OCI-LY7 (cell line): ENCODE results near the gene AK9. TPM values are rescaled to one million over a fixed set of nuclear protein-coding genes. Genes with fewer than 3 reads are reported as not detected.

Experiments used
- BruUV-seq: library from RNA; stranded (reverse); fragments of 400-500 nt; replicated peaks from 2 replicates; lab custom pipeline; 2021; lab: Mats Ljungman, UMichigan
- CTCF ChIA-PET: fragments of 300-600 bp; sonication (Branson Sonifier 250); formaldehyde crosslinking; loops from one replicate; lab custom pipeline; 2022; ENCODE audit warnings: antibody characterized with exemption; ENCODE audit not compliant: unreplicated experiment; lab: Charles Lee
- POLR2A ChIA-PET: fragments of 300-600 bp; sonication (Branson Sonifier 250); formaldehyde crosslinking; loops from one replicate; lab custom pipeline; 2022; ENCODE audit warnings: antibody characterized with exemption; lab: Charles Lee
- DNase-seq: peaks from one replicate; pipeline ENCODE4 v3.0.0-alpha.2; 2015; ENCODE audit warnings: low spot score
- H2AFZ ChIP-seq: fragments of 200-600 bp; sonication (generic), shearing (Covaris generic); 2 replicates; pipeline ENCODE4 v1.6.1; 2014; ENCODE audit warnings: mild to moderate bottlenecking, antibody characterized with exemption, low read length, moderate library complexity
- H3K27ac ChIP-seq: fragments of 200-600 bp; sonication (generic); 2 replicates; pipeline ENCODE4 v1.5.1; 2014; ENCODE audit warnings: mixed run types, low read depth, mild to moderate bottlenecking, moderate library complexity, low read length, inconsistent platforms; ENCODE audit not compliant: poor library complexity, severe bottlenecking
- H3K36me3 ChIP-seq: fragments of 200-600 bp; sonication (generic); 2 replicates; pipeline ENCODE4 v1.6.1; 2014; ENCODE audit warnings: mild to moderate bottlenecking, antibody characterized with exemption, low read length, moderate library complexity, mixed read lengths; ENCODE audit not compliant: insufficient read depth
- H3K4me1 ChIP-seq: fragments of 200-600 bp; sonication (generic); 2 replicates; pipeline ENCODE4 v1.5.1; 2014; ENCODE audit warnings: mild to moderate bottlenecking, low read length; ENCODE audit not compliant: insufficient read depth, poor library complexity, severe bottlenecking
- H3K4me2 ChIP-seq: fragments of 200-600 bp; sonication (generic); 2 replicates; pipeline ENCODE4 v1.6.1; 2014; ENCODE audit warnings: mild to moderate bottlenecking, low read length
- H3K4me3 ChIP-seq: fragments of 200-600 bp; sonication (generic); 2 replicates; pipeline ENCODE4 v1.5.1; 2014; ENCODE audit warnings: mild to moderate bottlenecking, low read depth, low read length; ENCODE audit not compliant: poor library complexity, severe bottlenecking
- H3K79me2 ChIP-seq: fragments of 200-600 bp; sonication (generic); 2 replicates; pipeline ENCODE4 v1.6.1; 2016; ENCODE audit warnings: low read depth, mild to moderate bottlenecking, low read length, moderate library complexity, mixed read lengths; ENCODE audit not compliant: insufficient read depth
- H3K9me2 ChIP-seq: fragments of 200-600 bp; sonication (generic); 2 replicates; pipeline ENCODE4 v1.6.1; 2016; ENCODE audit warnings: mild to moderate bottlenecking, low read length, mixed read lengths; ENCODE audit not compliant: insufficient read depth
- H3K9me3 ChIP-seq: fragments of 200-600 bp; sonication (generic); 2 replicates; pipeline ENCODE4 v1.6.1; 2014; ENCODE audit warnings: mild to moderate bottlenecking, mixed run types, low read length, mixed read lengths
- H4K20me1 ChIP-seq: fragments of 200-600 bp; sonication (generic); 2 replicates; pipeline ENCODE4 v1.6.1; 2014; ENCODE audit warnings: mild to moderate bottlenecking, antibody characterized with exemption, low read length, moderate library complexity, mixed read lengths; ENCODE audit not compliant: insufficient read depth
- CTCF ChIP-seq: fragments of 200-600 bp; sonication (generic); conservative IDR thresholded peaks from 2 replicates; pipeline ENCODE4 v1.5.1; 2014; ENCODE audit warnings: mild to moderate bottlenecking, antibody characterized with exemption, low read length, moderate library complexity, mixed read lengths
- EZH2phosphoT487 ChIP-seq: fragments of 200-600 bp; sonication (generic); IDR thresholded peaks from 2 replicates; pipeline ENCODE4 v1.6.1; 2018; ENCODE audit warnings: low read depth, borderline replicate concordance, mild to moderate bottlenecking, mixed run types, antibody characterized with exemption, low read length, moderate library complexity, mixed read lengths
- intact Hi-C: fragments of 100-400 bp; cut with micrococcal nuclease; formaldehyde crosslinking; loops from one replicate; pipeline ENCODE4 v1.10.0; 2022; ENCODE audit not compliant: unreplicated experiment
- total RNA-seq, 2 experiments: library from RNA; depleted of rRNA in 1 of 2; stranded (reverse); fragments of >200 nt in 1 of 2; shearing (Covaris generic) in 1 of 2; gene quantifications; 2 replicates each; pipeline ENCODE4 v1.2.3, GENCODE V29; 2014 to 2022

Gene AK9
- total RNA-seq, 2 experiments from 2014 or later, result 4.9 to 6.7 TPM

- Histone ChIP-seq H3K27ac (no peak overlapping the region), H3K9me3 (no peaks in the 10 kb centered on the region), H4K20me1 (peaks cover 18% of the 10 kb centered on the region), H3K36me3 (peaks cover 100% of the 10 kb centered on the region), H3K4me1 (peaks cover 23% of the 10 kb centered on the region), H3K4me2 (no peak overlapping the region), H2AFZ (no peak overlapping the region), H3K4me3 (no peak overlapping the region), H3K79me2 (peaks cover 24% of the 10 kb centered on the region; the same call in 1 of the 2 replicates), H3K9me2 (no peaks in the 10 kb centered on the region)
- CTCF ChIA-PET, result no interaction called here
- no peak for DNase-seq
- POLR2A ChIA-PET, result interaction anchor here (1.2 to 1.3 kb wide), 3 partner anchors 9 to 13 kb away, joined by 3 to 10 read pairs (median 3); partner anchors contain the start of gene ZBTB24
- intact Hi-C loops, result no loop called here
- TF ChIP-seq CTCF (no peak), EZH2phosphoT487 (no peak)
- no TSS peak for BruUV-seq
These were observed 221.3 kb downstream of the AK9 start for GRCh38 chr6:109469591-109470189.

GRCh38 chr6:109467696-109468095 lies 223.3 kb downstream of the AK9 start:
- DNase-seq, result no peak
- ChIA-PET POLR2A (interaction anchor here (4.7 kb wide), 1 partner anchor 13 kb away, joined by 20 read pairs; the partner anchor contains the start of gene MICAL1), CTCF (no interaction called here)
- no TSS peak for BruUV-seq
- H2AFZ ChIP-seq, result no peak overlapping the region
- H3K4me2 ChIP-seq, result no peak overlapping the region
- no peak overlapping the region for H3K4me3 ChIP-seq
- H3K36me3 ChIP-seq, result peaks cover 99% of the 10 kb centered on the region
- H3K4me1 ChIP-seq, result peaks cover 24% of the 10 kb centered on the region
- H3K79me2 ChIP-seq, result peaks cover 30% of the 10 kb centered on the region
- H4K20me1 ChIP-seq, result peaks cover 8% of the 10 kb centered on the region
- H3K27ac ChIP-seq, result no peak overlapping the region
- intact Hi-C loops, result no loop called here
- TF ChIP-seq EZH2phosphoT487 (no peak), CTCF (no peak)
- no peaks in the 10 kb centered on the region for H3K9me3 ChIP-seq
- no peaks in the 10 kb centered on the region for H3K9me2 ChIP-seq
